Measurements from ENCODE around the gene GNPTAB.

GNPTAB gene

GRCh38 chr12:101733166-101733565 lies 97.6 kb downstream of the GNPTAB start:
- Histone ChIP-seq H3K4me3 (ENCODE audit: insufficient read length, low read depth) (no peak overlapping the region), H3K36me3 (ENCODE audit: insufficient read depth, insufficient read length, low read length) (peaks cover 5% of the 10 kb centered on the region), H3K9me3 (ENCODE audit: insufficient read depth, low read length) (no peaks in the 10 kb centered on the region), H3K4me1 (ENCODE audit: insufficient read depth, insufficient read length) (no peaks in the 10 kb centered on the region), H3K27me3 (ENCODE audit: insufficient read depth, insufficient read length) (no peaks in the 10 kb centered on the region), H3K9ac (ENCODE audit: insufficient read length, low read depth) (no peak overlapping the region)
- TF ChIP-seq YY1 (IDR thresholded peaks at IDR 0.05; ENCODE audit: insufficient read depth, insufficient read length) = no peak
- DNase-seq (ENCODE audit: low read depth, low spot score) = no peak

DNA sequence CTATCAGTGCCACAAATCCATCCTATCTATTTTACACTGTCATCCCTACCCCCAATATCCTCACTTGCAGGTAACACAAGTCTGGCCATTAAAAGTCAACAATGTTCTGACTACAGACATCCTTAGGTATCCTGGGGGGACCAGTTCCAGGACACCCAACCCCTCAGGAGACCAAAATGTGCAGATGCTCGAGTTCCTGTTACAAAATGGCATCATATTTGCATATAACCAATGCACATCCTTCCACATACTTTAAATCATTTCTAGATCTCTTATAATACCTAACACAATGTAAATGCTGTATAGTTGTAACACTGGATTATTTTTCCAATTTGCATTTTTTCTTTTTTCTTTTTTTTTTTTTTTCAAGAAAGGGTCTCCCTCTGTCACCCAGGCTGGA lies 98.4 kb downstream of the GNPTAB start:
- H3K36me3 ChIP-seq (ENCODE audit: insufficient read depth, insufficient read length, low read length) = peaks cover 5% of the 10 kb centered on the region
- DNase-seq (ENCODE audit: low read depth, low spot score) = no peak

DNA sequence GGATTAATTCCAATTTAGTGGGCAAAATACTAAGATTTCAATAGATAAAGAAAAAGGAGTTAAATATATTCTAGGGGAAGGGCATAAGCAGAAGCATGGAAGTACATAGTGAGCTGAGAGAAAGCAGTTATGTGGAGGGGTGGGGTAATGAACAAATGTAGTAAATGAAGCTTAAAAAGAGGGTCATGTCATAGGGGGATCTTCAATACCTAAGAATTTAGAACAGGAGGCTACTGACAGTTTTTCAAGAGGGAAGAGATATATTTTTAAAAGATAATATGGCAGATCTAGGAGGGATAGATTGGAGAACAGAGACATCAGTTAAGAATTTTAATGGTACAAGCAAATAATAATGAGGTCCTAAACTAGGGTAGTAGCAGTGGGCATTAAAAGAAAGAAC lies 100.9 kb downstream of the GNPTAB start:
- DNase-seq (ENCODE audit: low read depth, low spot score) = no peak

More for the DNA sequence above, 98.4 kb downstream of the GNPTAB start:
- H3K9ac ChIP-seq (ENCODE audit: insufficient read length, low read depth) = no peak overlapping the region
- no peak for TF ChIP-seq SUZ12 (IDR thresholded peaks at IDR 0.05; ENCODE audit: extremely low read depth, insufficient read depth, insufficient read length)
- no peak for TF ChIP-seq ZNF274 (IDR thresholded peaks at IDR 0.05; ENCODE audit: low read depth, low read length)
- TF ChIP-seq YY1 (IDR thresholded peaks at IDR 0.05; ENCODE audit: insufficient read depth, insufficient read length) = no peak
- no peak overlapping the region for H3K4me3 ChIP-seq (ENCODE audit: insufficient read length, low read depth)
- no peaks in the 10 kb centered on the region for H3K9me3 ChIP-seq (ENCODE audit: insufficient read depth, low read length)
- H3K27me3 ChIP-seq (ENCODE audit: insufficient read depth, insufficient read length) = no peaks in the 10 kb centered on the region
- H3K4me1 ChIP-seq (ENCODE audit: insufficient read depth, insufficient read length) = no peaks in the 10 kb centered on the region

GRCh38 chr12:101727098-101727497 lies 103.7 kb downstream of the GNPTAB start:
- no peaks in the 10 kb centered on the region for H3K27me3 ChIP-seq (ENCODE audit: insufficient read depth, insufficient read length)
- DNase-seq (ENCODE audit: low read depth, low spot score) = no peak
- no peak overlapping the region for H3K9ac ChIP-seq (ENCODE audit: insufficient read length, low read depth)
- H3K4me3 ChIP-seq (ENCODE audit: insufficient read length, low read depth) = no peak overlapping the region
- H3K9me3 ChIP-seq (ENCODE audit: insufficient read depth, low read length) = no peaks in the 10 kb centered on the region
- TF ChIP-seq ZNF274 (IDR thresholded peaks at IDR 0.05; ENCODE audit: low read depth, low read length) (no peak), YY1 (IDR thresholded peaks at IDR 0.05; ENCODE audit: insufficient read depth, insufficient read length) (no peak), SUZ12 (IDR thresholded peaks at IDR 0.05; ENCODE audit: extremely low read depth, insufficient read depth, insufficient read length) (no peak)
- peaks cover 30% of the 10 kb centered on the region for H3K36me3 ChIP-seq (ENCODE audit: insufficient read depth, insufficient read length, low read length)
- no peaks in the 10 kb centered on the region for H3K4me1 ChIP-seq (ENCODE audit: insufficient read depth, insufficient read length)

More for the DNA sequence above, 100.9 kb downstream of the GNPTAB start:
- Histone ChIP-seq H3K4me1 (ENCODE audit: insufficient read depth, insufficient read length) (no peaks in the 10 kb centered on the region), H3K4me3 (ENCODE audit: insufficient read length, low read depth) (no peak overlapping the region), H3K9me3 (ENCODE audit: insufficient read depth, low read length) (no peaks in the 10 kb centered on the region), H3K36me3 (ENCODE audit: insufficient read depth, insufficient read length, low read length) (peaks cover 15% of the 10 kb centered on the region), H3K9ac (ENCODE audit: insufficient read length, low read depth) (no peak overlapping the region), H3K27me3 (ENCODE audit: insufficient read depth, insufficient read length) (no peaks in the 10 kb centered on the region)
- TF ChIP-seq YY1 (IDR thresholded peaks at IDR 0.05; ENCODE audit: insufficient read depth, insufficient read length) (no peak), SUZ12 (IDR thresholded peaks at IDR 0.05; ENCODE audit: extremely low read depth, insufficient read depth, insufficient read length) (no peak), ZNF274 (IDR thresholded peaks at IDR 0.05; ENCODE audit: low read depth, low read length) (no peak)

- Histone ChIP-seq H3K4me1 (ENCODE audit: insufficient read depth, insufficient read length) (no peaks in the 10 kb centered on the region), H3K9ac (ENCODE audit: insufficient read length, low read depth) (no peak overlapping the region), H3K4me3 (ENCODE audit: insufficient read length, low read depth) (no peak overlapping the region), H3K27me3 (ENCODE audit: insufficient read depth, insufficient read length) (no peaks in the 10 kb centered on the region), H3K36me3 (ENCODE audit: insufficient read depth, insufficient read length, low read length) (peaks cover 25% of the 10 kb centered on the region), H3K9me3 (ENCODE audit: insufficient read depth, low read length) (no peaks in the 10 kb centered on the region)
- no peak for DNase-seq (ENCODE audit: low read depth, low spot score)
- no peak for TF ChIP-seq ZNF274 (IDR thresholded peaks at IDR 0.05; ENCODE audit: low read depth, low read length)
Measured at GRCh38 chr12:101722392-101722791, 108.4 kb downstream of the GNPTAB start.

DNA sequence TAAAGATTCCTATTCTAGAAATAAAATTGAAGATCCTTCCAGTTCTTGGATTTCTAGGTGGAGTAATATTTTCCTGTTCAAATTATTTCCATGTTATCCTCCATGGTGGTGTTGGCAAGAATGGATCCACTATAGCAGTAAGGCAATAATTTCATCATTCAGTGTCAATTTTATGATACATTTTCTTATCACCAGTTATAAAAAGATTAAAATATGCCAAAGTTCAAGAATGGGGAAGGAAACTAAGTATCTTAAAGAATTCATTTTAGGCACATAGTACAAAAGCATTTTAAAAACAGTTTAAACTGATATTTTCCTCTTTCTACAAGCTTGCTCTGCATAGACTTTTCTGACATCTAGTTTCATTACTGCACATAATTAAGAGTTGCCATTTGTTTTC lies 110.6 kb downstream of the GNPTAB start:
- Histone ChIP-seq H3K4me1 (ENCODE audit: insufficient read depth, insufficient read length) (no peaks in the 10 kb centered on the region), H3K27me3 (ENCODE audit: insufficient read depth, insufficient read length) (no peaks in the 10 kb centered on the region), H3K9me3 (ENCODE audit: insufficient read depth, low read length) (no peaks in the 10 kb centered on the region), H3K4me3 (ENCODE audit: insufficient read length, low read depth) (no peak overlapping the region), H3K9ac (ENCODE audit: insufficient read length, low read depth) (no peak overlapping the region), H3K36me3 (ENCODE audit: insufficient read depth, insufficient read length, low read length) (peaks cover 19% of the 10 kb centered on the region)
- DNase-seq (ENCODE audit: low read depth, low spot score) = no peak
- no peak for TF ChIP-seq SUZ12 (IDR thresholded peaks at IDR 0.05; ENCODE audit: extremely low read depth, insufficient read depth, insufficient read length)
- TF ChIP-seq YY1 (IDR thresholded peaks at IDR 0.05; ENCODE audit: insufficient read depth, insufficient read length) = no peak
- no peak for TF ChIP-seq ZNF274 (IDR thresholded peaks at IDR 0.05; ENCODE audit: low read depth, low read length)

DNA sequence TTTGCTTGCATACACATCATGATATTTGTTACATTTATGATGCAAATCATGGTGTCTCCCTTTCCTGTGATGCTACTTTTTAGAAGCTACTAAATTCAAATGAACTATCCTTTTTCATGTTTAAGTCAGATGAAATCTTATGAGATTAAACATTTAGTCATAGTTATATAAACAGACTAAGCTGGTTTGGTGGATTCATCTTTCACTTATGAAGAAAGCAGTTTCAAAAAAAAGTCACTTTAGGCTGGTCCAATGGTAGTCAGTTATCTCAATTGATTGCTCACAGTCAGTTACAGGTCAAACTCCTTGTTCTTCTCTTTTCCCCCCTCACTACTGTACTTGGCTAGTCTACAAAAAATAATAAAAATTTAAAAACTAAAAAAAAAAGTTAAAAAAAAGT lies 111.2 kb downstream of the GNPTAB start:
- DNase-seq (ENCODE audit: low read depth, low spot score) = no peak
- Histone ChIP-seq H3K27me3 (ENCODE audit: insufficient read depth, insufficient read length) (no peaks in the 10 kb centered on the region), H3K4me3 (ENCODE audit: insufficient read length, low read depth) (no peak overlapping the region), H3K36me3 (ENCODE audit: insufficient read depth, insufficient read length, low read length) (peaks cover 19% of the 10 kb centered on the region), H3K4me1 (ENCODE audit: insufficient read depth, insufficient read length) (no peaks in the 10 kb centered on the region), H3K9me3 (ENCODE audit: insufficient read depth, low read length) (no peaks in the 10 kb centered on the region), H3K9ac (ENCODE audit: insufficient read length, low read depth) (no peak overlapping the region)
- TF ChIP-seq YY1 (IDR thresholded peaks at IDR 0.05; ENCODE audit: insufficient read depth, insufficient read length) (no peak), ZNF274 (IDR thresholded peaks at IDR 0.05; ENCODE audit: low read depth, low read length) (no peak), SUZ12 (IDR thresholded peaks at IDR 0.05; ENCODE audit: extremely low read depth, insufficient read depth, insufficient read length) (no peak)

DNA sequence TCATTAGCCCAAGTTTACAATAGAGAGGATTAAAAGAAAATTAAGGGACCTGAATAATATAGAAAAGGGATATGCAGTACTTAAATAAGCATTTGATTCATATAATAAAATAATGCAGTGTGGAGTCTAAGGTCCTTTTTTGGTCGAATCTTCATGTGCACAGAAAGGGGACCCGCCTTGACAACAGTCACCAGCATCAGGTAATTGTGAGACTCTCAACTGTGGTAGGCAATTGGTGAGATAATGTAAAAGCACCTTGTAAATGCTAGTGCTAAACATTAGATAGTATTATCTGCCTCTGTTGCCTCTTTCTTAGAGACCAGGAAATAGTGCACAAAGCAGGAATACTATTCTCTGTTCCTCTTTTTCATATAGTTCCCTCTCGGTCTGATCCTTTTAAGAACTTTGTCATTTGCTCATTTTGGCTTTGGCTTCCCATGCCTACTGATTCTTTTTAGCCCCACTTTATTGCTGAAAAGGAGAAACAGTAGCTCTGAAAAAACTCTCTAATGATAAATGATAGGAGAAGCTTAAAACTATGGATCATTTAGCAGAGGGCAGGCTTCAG lies 115.8 kb downstream of the GNPTAB start:
- no peak overlapping the region for H3K4me3 ChIP-seq (ENCODE audit: insufficient read length, low read depth)
- TF ChIP-seq ZNF274 (IDR thresholded peaks at IDR 0.05; ENCODE audit: low read depth, low read length) = no peak
- DNase-seq (ENCODE audit: low read depth, low spot score) = no peak
- peaks cover 6% of the 10 kb centered on the region for H3K36me3 ChIP-seq (ENCODE audit: insufficient read depth, insufficient read length, low read length)
- H3K4me1 ChIP-seq (ENCODE audit: insufficient read depth, insufficient read length) = no peaks in the 10 kb centered on the region
- no peak overlapping the region for H3K9ac ChIP-seq (ENCODE audit: insufficient read length, low read depth)
- H3K27me3 ChIP-seq (ENCODE audit: insufficient read depth, insufficient read length) = no peaks in the 10 kb centered on the region
- H3K9me3 ChIP-seq (ENCODE audit: insufficient read depth, low read length) = no peaks in the 10 kb centered on the region

Measured in NT2/D1 (cell line).